ENCODE measurements around the gene BAHCC1. TPM values are rescaled to one million over a fixed set of nuclear protein-coding genes. Genes with fewer than 3 reads are reported as not detected.
A peak's percentile ranks its signal among the peaks of the same experiment; 100 is the strongest.

Gene BAHCC1
- total and polyA plus RNA-seq, 2 of the 8 experiments (the other 6 are each of a cell fraction or from before 2014, with no cell fraction given) = 0.26 to 0.58 TPM

DNA sequence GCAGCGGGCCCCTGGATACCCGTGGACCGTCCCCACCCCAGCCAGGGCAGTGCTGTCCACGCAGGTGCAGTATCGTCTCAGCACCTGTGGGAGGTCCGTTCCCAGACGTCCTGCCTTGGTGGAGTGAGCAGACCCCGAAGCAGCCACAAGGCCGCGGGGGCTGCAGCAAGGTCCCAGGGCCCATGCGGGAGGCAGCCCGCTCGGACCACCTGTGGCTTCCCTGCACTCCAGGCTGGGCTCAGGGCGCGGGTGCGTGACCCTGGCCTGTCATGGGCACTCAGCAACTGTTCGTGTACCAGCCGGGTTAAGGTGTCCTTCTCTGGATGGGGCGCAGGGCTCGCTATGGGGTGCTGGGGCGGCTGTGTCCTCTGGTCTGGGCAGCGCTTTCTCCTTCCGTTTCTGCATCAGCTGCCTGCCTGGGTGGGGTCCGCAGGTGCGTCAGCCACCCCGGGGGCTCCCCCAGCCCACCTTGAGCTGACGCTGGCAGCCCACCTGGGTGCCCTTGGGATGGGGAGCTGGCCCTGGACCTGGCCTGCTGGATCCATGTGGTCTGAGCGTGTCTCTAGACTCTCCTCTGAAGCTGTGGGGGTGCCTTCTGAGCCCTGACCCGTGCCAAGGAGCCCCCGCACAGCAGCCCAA is 18.4 kb downstream of the BAHCC1 start:
- H3K4me3 ChIP-seq (ENCODE audit: extremely low read depth in 1 of 4, insufficient read depth in 2 of 4, low read depth in 3 of 4, low read length in 4 of 4) = no peak overlapping the region
- no peak overlapping the region for H3K18ac ChIP-seq (ENCODE audit: extremely low read depth, low read length)
- no peaks in the 10 kb centered on the region for H3K79me1 ChIP-seq (ENCODE audit: low read depth, low read length)
- DNase-seq (ENCODE audit: low read depth in 1 of 2, low spot score in 2 of 2) (no peak), FAIRE-seq (no peak)
- H4K20me1 ChIP-seq (replicated peaks in 1 of 2; ENCODE audit: control insufficient read depth in 1 of 2, insufficient read depth in 2 of 2, low read length in 2 of 2) = peaks cover 0 to 7% of the 10 kb centered on the region in 2 experiments
- H3K4me1 ChIP-seq (replicated peaks in 1 of 4; ENCODE audit: control insufficient read depth in 3 of 4, insufficient read depth in 4 of 4, low read length in 3 of 4) = peaks cover 0 to 3% (median 0%) of the 10 kb centered on the region in 4 experiments; a peak in 1 of 7 replicates
- no peak overlapping the region for H3K27ac ChIP-seq (ENCODE audit: low read depth, low read length)
- no peak overlapping the region for H3K56ac ChIP-seq (replicated peaks; ENCODE audit: insufficient read length, low read depth, low read length)
- H2BK120ac ChIP-seq (replicated peaks; ENCODE audit: low read depth, low read length) = no peak overlapping the region
- peak overlapping the region; percentile 6; the same call in 1 of the 2 replicates for H2AK5ac ChIP-seq (ENCODE audit: low read depth, low read length)
- no peak overlapping the region for H2BK15ac ChIP-seq (ENCODE audit: low read length)
- H4K91ac ChIP-seq (replicated peaks; ENCODE audit: insufficient read length, low read length) = no peak overlapping the region
- no peaks in the 10 kb centered on the region for H3K79me2 ChIP-seq (ENCODE audit: control insufficient read depth in 1 of 2, insufficient read depth in 2 of 2, low read length in 2 of 2)
- H3K36me3 ChIP-seq (ENCODE audit: control insufficient read depth in 2 of 4, insufficient read depth in 4 of 4, low read length in 3 of 4) = no peaks in the 10 kb centered on the region
- 90% methylated on average over 28 of the region's 30 CpGs; no CpG with 5 or more reads in 1 of the 2 experiments for WGBS, 2 experiments (ENCODE audit: extremely low coverage in 1 of 2, insufficient coverage in 1 of 2, insufficient read length in 1 of 2, insufficient replicate concordance in 2 of 2, low coverage in 1 of 2, low lambda C conversion rate in 2 of 2, missing lambda C conversion rate in 1 of 2)
- no peak overlapping the region for H2BK12ac ChIP-seq (ENCODE audit: low read depth, low read length)
- H2BK5ac ChIP-seq (ENCODE audit: low read depth, low read length) = no peak overlapping the region
- ChIA-PET POLR2A (ENCODE audit: partially characterized antibody) (no interaction called here), CTCF (ENCODE audit: partially characterized antibody) (interaction anchor here (0.7 to 2.0 kb wide), 4 partner anchors 9 to 117 kb away, joined by 3 to 6 read pairs (median 4); no protein-coding TSS in a partner anchor)
- no peak overlapping the region for H3K4ac ChIP-seq (replicated peaks; ENCODE audit: insufficient read length, low read depth, low read length)
- no peaks in the 10 kb centered on the region for H3K9me3 ChIP-seq (ENCODE audit: insufficient read depth in 2 of 2, low read depth in 1 of 2, low read length in 1 of 2)
- H4K8ac ChIP-seq (ENCODE audit: extremely low read depth, insufficient read depth, low read length) = peak overlapping the region; percentile 79; the same call in 1 of the 2 replicates
- H3K23ac ChIP-seq (ENCODE audit: insufficient read length) = no peak overlapping the region
- H2AFZ ChIP-seq (ENCODE audit: low read length) = no peak overlapping the region
- H3K14ac ChIP-seq (ENCODE audit: insufficient read length) = no peak overlapping the region
- no peak overlapping the region for H3K4me2 ChIP-seq (ENCODE audit: insufficient read depth in 1 of 2, low read depth in 2 of 2, low read length in 2 of 2)
- peaks cover 2% of the 10 kb centered on the region; the same call in 1 of the 2 replicates for H3K23me2 ChIP-seq (ENCODE audit: low read depth, low read length)
- H2BK20ac ChIP-seq (ENCODE audit: low read length) = no peak overlapping the region
- no peak overlapping the region for H4K5ac ChIP-seq (ENCODE audit: insufficient read length, low read depth, low read length)
- no peak overlapping the region for H3K9ac ChIP-seq (replicated peaks in 1 of 4; ENCODE audit: extremely low read depth in 1 of 4, low read depth in 3 of 4, low read length in 3 of 4)
- peaks cover 0 to 3% (median 0%) of the 10 kb centered on the region in 4 experiments; a peak in 3 of 7 replicates for H3K27me3 ChIP-seq (replicated peaks in 1 of 4; ENCODE audit: control insufficient read depth in 3 of 4, extremely low read depth in 1 of 4, insufficient read depth in 3 of 4, low read length in 3 of 4)
- no peak for TF ChIP-seq GTF2F1 (IDR thresholded peaks at IDR 0.05; ENCODE audit: borderline replicate concordance, low read depth, low read length)
- TF ChIP-seq ZNF274 (IDR thresholded peaks at IDR 0.05; ENCODE audit: borderline replicate concordance, extremely low read depth, low read length) = no peak
- TF ChIP-seq EGR1 (IDR thresholded peaks at IDR 0.05; ENCODE audit: borderline replicate concordance, low read depth, low read length) = no peak
- TF ChIP-seq, protein P1, sequence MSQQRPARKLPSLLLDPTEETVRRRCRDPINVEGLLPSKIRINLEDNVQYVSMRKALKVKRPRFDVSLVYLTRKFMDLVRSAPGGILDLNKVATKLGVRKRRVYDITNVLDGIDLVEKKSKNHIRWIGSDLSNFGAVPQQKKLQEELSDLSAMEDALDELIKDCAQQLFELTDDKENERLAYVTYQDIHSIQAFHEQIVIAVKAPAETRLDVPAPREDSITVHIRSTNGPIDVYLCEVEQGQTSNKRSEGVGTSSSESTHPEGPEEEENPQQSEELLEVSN (IDR thresholded peaks at IDR 0.05) = no peak
- TF ChIP-seq, protein P2, sequence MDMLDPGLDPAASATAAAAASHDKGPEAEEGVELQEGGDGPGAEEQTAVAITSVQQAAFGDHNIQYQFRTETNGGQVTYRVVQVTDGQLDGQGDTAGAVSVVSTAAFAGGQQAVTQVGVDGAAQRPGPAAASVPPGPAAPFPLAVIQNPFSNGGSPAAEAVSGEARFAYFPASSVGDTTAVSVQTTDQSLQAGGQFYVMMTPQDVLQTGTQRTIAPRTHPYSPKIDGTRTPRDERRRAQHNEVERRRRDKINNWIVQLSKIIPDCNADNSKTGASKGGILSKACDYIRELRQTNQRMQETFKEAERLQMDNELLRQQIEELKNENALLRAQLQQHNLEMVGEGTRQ (IDR thresholded peaks at IDR 0.05; ENCODE audit: low read length) = no peak
- TF ChIP-seq SIX5 (IDR thresholded peaks at IDR 0.05; ENCODE audit: low read depth, low read length) = no peak
- no peak for TF ChIP-seq SAP30 (IDR thresholded peaks at IDR 0.05; ENCODE audit: insufficient read depth, insufficient replicate concordance, low read length)
- no peak for TF ChIP-seq TAF1 (IDR thresholded peaks at IDR 0.05; ENCODE audit: low read depth, low read length)
- no peak for TF ChIP-seq SP2 (IDR thresholded peaks at IDR 0.05; ENCODE audit: low read length)
- no peak for TF ChIP-seq EP300 (IDR thresholded peaks at IDR 0.05; ENCODE audit: borderline replicate concordance in 1 of 2, low read depth in 2 of 2, low read length in 2 of 2)

Data from H1 (cell line).